Lung (tissue), 12 donors: ENCODE measurements around the gene NOPCHAP1. TPM values are rescaled to one million over a fixed set of nuclear protein-coding genes. Genes with fewer than 3 reads are reported as not detected.
"Not testable (repeated sequence)": the region's sequence is repeated elsewhere in the genome, so short reads cannot be mapped to it uniquely, and the experiment has no call there.

Experiments
- ATAC-seq: fragments of 200-7000 bp; cut with Tn5 transposase; one replicate; pipeline ENCODE4 v1.9.1; 2020; ENCODE audit warnings: moderate number of reproducible peaks; ENCODE audit not compliant: insufficient read depth, low FRiP score
- DNase-seq, 3 donors: peaks; one replicate each; pipeline ENCODE4 v3.0.0-alpha.2; 2013 to 2017
- H3K27ac ChIP-seq, 2 donors: one replicate each; pipeline ENCODE4 v1.5.1; 2013; ENCODE audit warnings: mild to moderate bottlenecking in 2 of 2, moderate library complexity in 2 of 2, control low read depth in 1 of 2, inconsistent platforms in 1 of 2, low read depth in 1 of 2, low read length in 1 of 2
- H3K27me3 ChIP-seq, 3 donors: one replicate each; pipeline ENCODE4 v1.5.1; 2013; ENCODE audit warnings: low read length in 2 of 3; ENCODE audit not compliant: control insufficient read depth in 3 of 3, insufficient read depth in 3 of 3
- H3K36me3 ChIP-seq, 4 donors: one replicate each; pipeline ENCODE4 v1.5.1; 2013; ENCODE audit warnings: low read length in 4 of 4, mild to moderate bottlenecking in 1 of 4, moderate library complexity in 1 of 4; ENCODE audit not compliant: control insufficient read depth in 4 of 4, insufficient read depth in 4 of 4
- H3K4me1 ChIP-seq, 5 donors: one replicate each; pipeline ENCODE4 v1.5.1; 2013; ENCODE audit warnings: low read length in 5 of 5, mild to moderate bottlenecking in 2 of 5, moderate library complexity in 1 of 5; ENCODE audit not compliant: control insufficient read depth in 5 of 5, insufficient read depth in 5 of 5
- H3K4me3 ChIP-seq: one replicate; pipeline ENCODE4 v1.5.1; 2013; ENCODE audit warnings: mild to moderate bottlenecking, control low read depth, moderate library complexity
- H3K9ac ChIP-seq, 2 donors: one replicate each; pipeline ENCODE4 v1.5.1; 2013; ENCODE audit warnings: low read length in 2 of 2, control low read depth in 1 of 2; ENCODE audit not compliant: insufficient read depth in 1 of 2
- H3K9me3 ChIP-seq, 4 donors: one replicate each; pipeline ENCODE4 v1.5.1; 2013; ENCODE audit warnings: low read length in 3 of 4, mild to moderate bottlenecking in 1 of 4, moderate library complexity in 1 of 4; ENCODE audit not compliant: control insufficient read depth in 4 of 4, insufficient read depth in 3 of 4
- WGBS, 2 donors: extraction: QIAGEN DNeasy Blood & Tissue Kit; methylation state at CpG; one replicate each; pipeline ENCODE4 v1.1.7; 2013; 5-methylcytosine and 5-hydroxymethylcytosine counted together
- polyA plus RNA-seq, 2 donors: library from polyadenylated mRNA; stranded (reverse); fragments of 200-250 nt; gene quantifications; one replicate each; pipeline ENCODE4 v1.2.1, GENCODE V29; 2013
- total RNA-seq, 2 donors: library from RNA; depleted of rRNA in 1 of 2; stranded (reverse); fragments of >200 nt in 1 of 2; gene quantifications; one replicate each; pipeline ENCODE4 v1.2.1, GENCODE V29; 2014 to 2021
- TF ChIP-seq, protein P1 (sequence below): IDR thresholded peaks from 2 replicates; pipeline ENCODE4 v1.5.1; 2012; ENCODE audit warnings: mild to moderate bottlenecking; ENCODE audit errors: control extremely low read depth, extremely low read depth
- donor health status: control.
- donor health status: control.
- donor health status: Bipolar disorder and iron deficiency.
- donor health status: healthy.
- donor health status: DM: yes; HTN: yes; CAD: no.

Gene NOPCHAP1
- total and polyA plus RNA-seq, 4 donors = 7.8 to 12.2 (median 10.4) TPM

GRCh38 chr12:104976703-104977102 lies 9.4 kb upstream of the NOPCHAP1 start:
- H3K4me3 ChIP-seq = no peak overlapping the region
- ATAC-seq (no peak), DNase-seq (no peak)
- H3K9ac ChIP-seq = no peak overlapping the region
- WGBS, 2 donors = 76 to 83% methylated on average over 8 of the region's 8 CpGs
- H3K9me3 ChIP-seq = no peaks in the 10 kb centered on the region
- H3K4me1 ChIP-seq = no peaks in the 10 kb centered on the region
- TF ChIP-seq, protein P1, sequence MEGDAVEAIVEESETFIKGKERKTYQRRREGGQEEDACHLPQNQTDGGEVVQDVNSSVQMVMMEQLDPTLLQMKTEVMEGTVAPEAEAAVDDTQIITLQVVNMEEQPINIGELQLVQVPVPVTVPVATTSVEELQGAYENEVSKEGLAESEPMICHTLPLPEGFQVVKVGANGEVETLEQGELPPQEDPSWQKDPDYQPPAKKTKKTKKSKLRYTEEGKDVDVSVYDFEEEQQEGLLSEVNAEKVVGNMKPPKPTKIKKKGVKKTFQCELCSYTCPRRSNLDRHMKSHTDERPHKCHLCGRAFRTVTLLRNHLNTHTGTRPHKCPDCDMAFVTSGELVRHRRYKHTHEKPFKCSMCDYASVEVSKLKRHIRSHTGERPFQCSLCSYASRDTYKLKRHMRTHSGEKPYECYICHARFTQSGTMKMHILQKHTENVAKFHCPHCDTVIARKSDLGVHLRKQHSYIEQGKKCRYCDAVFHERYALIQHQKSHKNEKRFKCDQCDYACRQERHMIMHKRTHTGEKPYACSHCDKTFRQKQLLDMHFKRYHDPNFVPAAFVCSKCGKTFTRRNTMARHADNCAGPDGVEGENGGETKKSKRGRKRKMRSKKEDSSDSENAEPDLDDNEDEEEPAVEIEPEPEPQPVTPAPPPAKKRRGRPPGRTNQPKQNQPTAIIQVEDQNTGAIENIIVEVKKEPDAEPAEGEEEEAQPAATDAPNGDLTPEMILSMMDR = no peak
- no peak overlapping the region for H3K27ac ChIP-seq
- no peaks in the 10 kb centered on the region for H3K36me3 ChIP-seq
- H3K27me3 ChIP-seq = no peaks in the 10 kb centered on the region

DNA sequence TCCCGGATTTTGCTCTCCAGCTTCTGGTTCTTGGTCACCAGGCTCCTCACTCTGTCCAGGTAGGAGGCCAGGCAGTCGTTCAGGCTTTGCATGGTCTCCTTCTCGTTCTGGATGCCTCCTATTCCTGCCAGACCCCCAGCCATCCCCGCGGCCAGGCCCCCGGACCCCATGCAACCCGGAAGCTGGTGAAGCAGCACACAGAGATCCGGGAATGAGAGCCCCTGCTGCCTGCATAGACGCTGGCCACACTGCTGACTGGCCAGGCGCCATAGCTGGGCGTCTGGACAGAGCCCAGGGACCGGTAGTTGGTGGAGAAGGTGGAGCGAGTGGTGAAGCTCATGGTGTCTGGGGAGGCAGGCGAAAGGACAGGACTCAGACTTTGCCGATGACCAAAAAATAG lies 8.4 kb upstream of the NOPCHAP1 start:
- not testable (repeated sequence) for H3K27ac ChIP-seq, H3K4me3 ChIP-seq, H3K9ac ChIP-seq, ATAC-seq, H3K9me3 ChIP-seq, H3K4me1 ChIP-seq, DNase-seq, H3K27me3 ChIP-seq, H3K36me3 ChIP-seq
- whole genome bisulfite sequencing, 2 donors = 93 to 95% methylated on average over 15 of the region's 15 CpGs

- no peaks in the 10 kb centered on the region for H3K27me3 ChIP-seq
- no peak overlapping the region for H3K27ac ChIP-seq
- peaks cover 0 to 9% (median 5%) of the 10 kb centered on the region in 4 donors for H3K36me3 ChIP-seq
- DNase-seq = no peak
- H3K9me3 ChIP-seq = no peaks in the 10 kb centered on the region
- ATAC-seq = no peak
- no peak overlapping the region for H3K4me3 ChIP-seq
- peaks cover 0 to 9% (median 5%) of the 10 kb centered on the region in 5 donors for H3K4me1 ChIP-seq
- TF ChIP-seq, protein P1 = no peak
- H3K9ac ChIP-seq = no peak overlapping the region
- WGBS, 2 donors = 93 to 94% methylated on average over 4 of the region's 4 CpGs
Measured at GRCh38 chr12:104985206-104985605, 910 bp upstream of the NOPCHAP1 start.

DNA sequence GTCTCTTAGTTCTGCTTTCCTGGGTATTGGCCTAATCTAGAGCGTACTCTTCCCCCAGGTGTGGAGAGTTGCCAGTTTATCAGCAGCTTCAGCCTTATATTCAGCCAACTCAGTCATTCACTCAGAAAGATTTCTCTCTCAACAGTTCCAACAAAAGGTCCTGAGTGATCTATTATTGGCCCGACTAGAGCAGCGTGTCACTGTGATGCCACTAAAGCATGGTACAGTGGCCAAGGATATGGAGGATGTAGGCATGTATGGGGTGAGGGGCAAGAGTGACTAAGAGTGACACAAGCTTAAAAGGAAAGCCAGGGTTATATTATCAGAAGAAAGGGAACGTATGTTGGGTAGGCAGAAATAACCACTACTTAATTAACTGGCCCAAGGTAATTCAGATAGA lies 4.8 kb downstream of the NOPCHAP1 start:
- no peaks in the 10 kb centered on the region for H3K27me3 ChIP-seq
- ATAC-seq = no peak
- WGBS, 2 donors = 96 to 98% methylated on average over 4 of the region's 4 CpGs
- H3K36me3 ChIP-seq = peaks cover 14 to 31% (median 20%) of the 10 kb centered on the region in 4 donors
- no peak overlapping the region for H3K4me3 ChIP-seq
- no peaks in the 10 kb centered on the region for H3K9me3 ChIP-seq
- no peak for DNase-seq
- no peak overlapping the region for H3K9ac ChIP-seq
- TF ChIP-seq, protein P1 = no peak
- no peak overlapping the region for H3K27ac ChIP-seq
- H3K4me1 ChIP-seq = peaks cover 0 to 9% (median 5%) of the 10 kb centered on the region in 5 donors
